ENCODE data around the gene LHFPL3. TPM values are rescaled to one million over a fixed set of nuclear protein-coding genes. Genes with fewer than 3 reads are reported as not detected.

Gene LHFPL3
- total RNA-seq, 1 experiment from 2014 or later = not detected

DNA sequence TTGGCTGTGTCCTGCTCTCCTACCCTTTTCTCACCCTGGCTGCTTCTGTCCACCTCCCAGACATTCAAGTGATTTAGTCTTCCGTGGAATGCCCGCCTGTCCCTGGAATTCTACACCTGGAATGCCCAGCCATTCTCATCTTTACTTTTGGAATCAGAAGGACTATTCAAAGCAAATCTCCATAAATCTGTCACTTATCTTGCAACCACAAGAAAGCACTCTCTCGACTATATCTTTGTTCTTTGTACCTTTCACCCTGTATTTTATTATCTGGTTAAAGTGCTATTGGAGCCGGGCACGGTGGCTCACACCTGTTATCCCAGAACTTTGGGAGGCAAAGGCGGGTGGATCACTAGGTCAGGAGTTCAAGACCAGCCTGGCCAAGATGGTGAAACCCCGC is 606.3 kb downstream of the LHFPL3 start:
- no peak overlapping the region for H3K4me3 ChIP-seq (replicated peaks in 1 of 2; ENCODE audit: low read depth in 1 of 2, low read length in 2 of 2)
- H3K27ac ChIP-seq (ENCODE audit: low read depth, low read length) = no peak overlapping the region
- BruUV-seq (replicated peaks) = no TSS peak
- H3K4me1 ChIP-seq (ENCODE audit: control insufficient read depth in 1 of 2, insufficient read depth in 2 of 2, low read length in 2 of 2) = no peaks in the 10 kb centered on the region
- H3K9ac ChIP-seq (ENCODE audit: low read length) = no peak overlapping the region
- no peaks in the 10 kb centered on the region for H4K20me1 ChIP-seq (ENCODE audit: insufficient read depth)
- no peak for ATAC-seq
- H3K4me2 ChIP-seq (ENCODE audit: low read length) = no peak overlapping the region
- no peaks in the 10 kb centered on the region for H3K9me3 ChIP-seq (ENCODE audit: control insufficient read depth in 1 of 2, insufficient read depth in 1 of 2, low read depth in 1 of 2, low read length in 2 of 2)
- peaks cover 3% of the 10 kb centered on the region; the same call in 1 of the 2 replicates for H3K27me3 ChIP-seq (ENCODE audit: insufficient read depth, low read length)
- ChIA-PET RAD21 (ENCODE audit: low non-redundant PET in 1 of 2, low total read pairs in 2 of 2, uncharacterized antibody in 2 of 2, unreplicated experiment in 2 of 2) (no interaction called here), CTCF (no interaction called here), POLR2A (no interaction called here)
- H3K79me2 ChIP-seq (ENCODE audit: insufficient read depth, low read length) = no peaks in the 10 kb centered on the region
- TF ChIP-seq CEBPB (IDR thresholded peaks at IDR 0.05; ENCODE audit: low read depth) = no peak
- no peak for TF ChIP-seq JUND (IDR thresholded peaks at IDR 0.05)
- TF ChIP-seq, protein P1, sequence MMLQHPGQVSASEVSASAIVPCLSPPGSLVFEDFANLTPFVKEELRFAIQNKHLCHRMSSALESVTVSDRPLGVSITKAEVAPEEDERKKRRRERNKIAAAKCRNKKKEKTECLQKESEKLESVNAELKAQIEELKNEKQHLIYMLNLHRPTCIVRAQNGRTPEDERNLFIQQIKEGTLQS (IDR thresholded peaks at IDR 0.05) = no peak
- DNase-seq (ENCODE audit: low read depth, low spot score) = no peak
- H3K9me2 ChIP-seq (ENCODE audit: insufficient read depth) = no peaks in the 10 kb centered on the region
- intact Hi-C loops (cut with micrococcal nuclease) = no loop called here
- H2AFZ ChIP-seq (ENCODE audit: low read depth, low read length, poor library complexity, severe bottlenecking) = no peak overlapping the region
- H3K36me3 ChIP-seq (ENCODE audit: control insufficient read depth in 1 of 2, insufficient read depth in 2 of 2, low read length in 2 of 2) = no peaks in the 10 kb centered on the region

DNA sequence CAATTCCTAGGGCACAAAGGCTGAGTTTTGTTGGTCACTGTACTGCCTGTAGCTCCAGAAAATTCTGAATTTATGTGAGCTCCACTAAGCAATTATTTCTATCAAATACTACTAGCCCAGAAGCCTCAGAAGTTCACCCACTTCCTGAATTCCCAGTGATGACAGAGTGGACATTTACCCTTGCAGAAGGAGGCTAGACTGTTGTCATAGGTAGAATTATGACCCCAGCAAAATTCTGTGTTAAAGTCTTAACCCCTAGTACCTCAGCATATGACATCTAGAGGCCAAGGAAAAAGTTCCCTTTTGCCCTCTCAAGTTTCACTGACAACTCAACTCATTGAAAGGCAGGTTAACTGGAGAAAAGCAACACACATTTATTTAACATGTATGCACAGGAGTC is 606.9 kb downstream of the LHFPL3 start:
- POLR2A ChIA-PET = no interaction called here
- Histone ChIP-seq H3K9me2 (ENCODE audit: insufficient read depth) (no peaks in the 10 kb centered on the region), H3K9ac (ENCODE audit: low read length) (no peak overlapping the region), H3K4me2 (ENCODE audit: low read length) (no peak overlapping the region), H4K20me1 (ENCODE audit: insufficient read depth) (no peaks in the 10 kb centered on the region), H3K27ac (ENCODE audit: low read depth, low read length) (no peak overlapping the region), H3K4me3 (replicated peaks in 1 of 2; ENCODE audit: low read depth in 1 of 2, low read length in 2 of 2) (no peak overlapping the region), H2AFZ (ENCODE audit: low read depth, low read length, poor library complexity, severe bottlenecking) (no peak overlapping the region), H3K27me3 (ENCODE audit: insufficient read depth, low read length) (no peaks in the 10 kb centered on the region; the same call in 1 of the 2 replicates), H3K4me1 (ENCODE audit: control insufficient read depth in 1 of 2, insufficient read depth in 2 of 2, low read length in 2 of 2) (no peaks in the 10 kb centered on the region), H3K9me3 (ENCODE audit: control insufficient read depth in 1 of 2, insufficient read depth in 1 of 2, low read depth in 1 of 2, low read length in 2 of 2) (no peaks in the 10 kb centered on the region), H3K79me2 (ENCODE audit: insufficient read depth, low read length) (no peaks in the 10 kb centered on the region), H3K36me3 (ENCODE audit: control insufficient read depth in 1 of 2, insufficient read depth in 2 of 2, low read length in 2 of 2) (no peaks in the 10 kb centered on the region)
- CTCF ChIA-PET = no interaction called here
- TF ChIP-seq ELF1 (IDR thresholded peaks at IDR 0.05; ENCODE audit: borderline replicate concordance, low read depth) = no peak
- TF ChIP-seq EGR1 (IDR thresholded peaks at IDR 0.05; ENCODE audit: low read depth) = no peak
- TF ChIP-seq YY1 (IDR thresholded peaks at IDR 0.05; ENCODE audit: extremely low read depth, insufficient replicate concordance, low read depth, low read length) = no peak
- TF ChIP-seq, protein P1 (IDR thresholded peaks at IDR 0.05) = no peak
- TF ChIP-seq ZFX (IDR thresholded peaks at IDR 0.05) = no peak
- TF ChIP-seq POLR2AphosphoS5 (IDR thresholded peaks at IDR 0.05; ENCODE audit: low read depth, low read length) = no peak
- no peak for TF ChIP-seq FOSL1 (IDR thresholded peaks at IDR 0.05; ENCODE audit: low read depth)
- intact Hi-C loops (cut with micrococcal nuclease) = no loop called here
- no TSS peak for BruUV-seq (replicated peaks)
- RAD21 ChIA-PET (ENCODE audit: low non-redundant PET in 1 of 2, low total read pairs in 2 of 2, uncharacterized antibody in 2 of 2, unreplicated experiment in 2 of 2) = no interaction called here
- DNase-seq (ENCODE audit: low read depth, low spot score) (no peak), ATAC-seq (no peak)
